Activated CD8-positive, alpha-beta memory T cell treated with anti-CD3 and anti-CD28 coated beads, Interleukin-2, amount 10 ng/mL, durations not matched to agents 7 days and 5 days (primary cell): ENCODE data around the gene SERINC3. TPM values are rescaled to one million over a fixed set of nuclear protein-coding genes. Genes with fewer than 3 reads are reported as not detected.
A peak's percentile ranks its signal among the peaks of the same experiment; 100 is the strongest.

Source experiments
- ATAC-seq: fragments of 150-1000 bp; cut with Tn5 transposase; one replicate; pipeline ENCODE4 v1.10.0; 2021; ENCODE audit warnings: moderate library complexity
- CTCF ChIA-PET: fragments of 350-600 bp; sonication (Branson Sonifier 250); formaldehyde crosslinking; loops from one replicate; lab custom pipeline; 2021; ENCODE audit warnings: antibody characterized with exemption; lab: Charles Lee
- DNase-seq: peaks from one replicate; pipeline ENCODE4 v3.0.0-alpha.2; 2020
- H3K27ac Mint-ChIP-seq: one replicate; pipeline ENCODE4 v1.8.0; 2021; ENCODE audit warnings: mild to moderate bottlenecking, mixed read lengths
- H3K27me3 Mint-ChIP-seq: one replicate; pipeline ENCODE4 v1.8.0; 2021; ENCODE audit warnings: mixed read lengths
- H3K36me3 Mint-ChIP-seq: one replicate; pipeline ENCODE4 v1.8.0; 2021; ENCODE audit warnings: mild to moderate bottlenecking, mixed read lengths
- H3K4me1 Mint-ChIP-seq: one replicate; pipeline ENCODE4 v1.8.0; 2021; ENCODE audit warnings: mixed read lengths
- H3K4me3 Mint-ChIP-seq: one replicate; pipeline ENCODE4 v1.8.0; 2021; ENCODE audit warnings: mild to moderate bottlenecking, moderate library complexity, mixed read lengths
- H3K9me3 Mint-ChIP-seq: one replicate; pipeline ENCODE4 v1.8.0; 2022; ENCODE audit warnings: low read depth, mixed read lengths
- total RNA-seq, 2 experiments: library from RNA; stranded (reverse); gene quantifications; one replicate each; pipeline ENCODE4 v1.2.3, GENCODE V29; 2021

SERINC3 gene
- total RNA-seq, 2 experiments from 2014 or later = 50.1 to 64.6 TPM

DNA sequence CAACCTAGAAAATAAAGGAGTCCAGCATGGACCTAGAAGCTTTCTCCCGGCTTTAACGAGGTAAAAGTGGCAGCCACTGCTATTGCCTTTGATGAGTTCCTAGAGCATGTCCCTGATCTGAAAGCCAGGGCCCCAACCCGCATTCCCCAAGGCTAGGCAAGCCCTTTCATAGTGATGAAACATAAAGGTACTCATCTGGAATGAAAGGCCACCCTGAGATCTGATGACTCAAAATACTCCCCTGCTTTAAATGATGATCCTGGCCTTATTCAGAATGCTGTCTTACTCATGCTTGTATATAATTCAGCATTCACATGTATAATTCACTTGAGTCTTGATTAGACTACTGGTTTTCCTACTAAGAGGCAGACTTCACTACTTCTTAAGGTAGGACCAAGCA lies 24.9 kb downstream of the SERINC3 start:
- CTCF ChIA-PET = no interaction called here
- DNase-seq = no peak
- Mint-ChIP-seq H3K36me3 (peaks cover 60% of the 10 kb centered on the region), H3K27ac (no peak overlapping the region), H3K4me1 (peaks cover 30% of the 10 kb centered on the region), H3K4me3 (no peak overlapping the region), H3K27me3 (no peaks in the 10 kb centered on the region), H3K9me3 (no peaks in the 10 kb centered on the region)
- no peak for ATAC-seq

- Mint-ChIP-seq H3K36me3 (peaks cover 60% of the 10 kb centered on the region), H3K4me3 (no peak overlapping the region), H3K9me3 (no peaks in the 10 kb centered on the region), H3K4me1 (peaks cover 40% of the 10 kb centered on the region), H3K27me3 (no peaks in the 10 kb centered on the region), H3K27ac (peak overlapping the region; percentile 53)
- ATAC-seq (peak; percentile 63), DNase-seq (no peak)
- CTCF ChIA-PET = no interaction called here
Measured at GRCh38 chr20:44495802-44496481, 25.9 kb downstream of the SERINC3 start.

DNA sequence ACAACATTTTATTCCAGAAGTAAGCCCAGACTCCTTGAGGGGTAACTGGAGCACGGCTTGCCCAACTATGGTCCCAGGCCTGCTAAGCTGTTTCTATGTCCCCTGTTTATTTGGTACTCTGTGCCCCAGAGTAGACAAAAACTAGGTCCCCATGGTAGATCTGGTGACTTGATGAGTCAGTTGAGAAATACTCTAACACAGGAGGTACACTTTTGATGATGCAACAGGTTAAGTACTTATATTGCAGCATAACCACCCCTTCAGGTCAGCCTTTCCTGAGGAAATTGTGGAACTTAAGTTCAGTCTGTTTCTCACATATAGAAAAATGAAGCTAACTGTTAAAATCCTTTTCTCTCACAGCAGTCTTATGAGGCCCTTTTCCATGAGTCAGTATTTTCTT lies 26.6 kb downstream of the SERINC3 start:
- ATAC-seq = no peak
- no peak overlapping the region for H3K4me3 Mint-ChIP-seq
- H3K36me3 Mint-ChIP-seq = peaks cover 60% of the 10 kb centered on the region
- H3K27ac Mint-ChIP-seq = peak overlapping the region; percentile 53
- no peak for DNase-seq
- peaks cover 44% of the 10 kb centered on the region for H3K4me1 Mint-ChIP-seq
- CTCF ChIA-PET = no interaction called here
- no peaks in the 10 kb centered on the region for H3K27me3 Mint-ChIP-seq
- H3K9me3 Mint-ChIP-seq = no peaks in the 10 kb centered on the region

GRCh38 chr20:44494681-44495080 lies 27.2 kb downstream of the SERINC3 start:
- DNase-seq = no peak
- CTCF ChIA-PET = no interaction called here
- ATAC-seq = no peak
- Mint-ChIP-seq H3K36me3 (peaks cover 65% of the 10 kb centered on the region), H3K4me3 (no peak overlapping the region), H3K27me3 (no peaks in the 10 kb centered on the region), H3K9me3 (no peaks in the 10 kb centered on the region), H3K4me1 (peaks cover 46% of the 10 kb centered on the region), H3K27ac (peak overlapping the region; percentile 53)

DNA sequence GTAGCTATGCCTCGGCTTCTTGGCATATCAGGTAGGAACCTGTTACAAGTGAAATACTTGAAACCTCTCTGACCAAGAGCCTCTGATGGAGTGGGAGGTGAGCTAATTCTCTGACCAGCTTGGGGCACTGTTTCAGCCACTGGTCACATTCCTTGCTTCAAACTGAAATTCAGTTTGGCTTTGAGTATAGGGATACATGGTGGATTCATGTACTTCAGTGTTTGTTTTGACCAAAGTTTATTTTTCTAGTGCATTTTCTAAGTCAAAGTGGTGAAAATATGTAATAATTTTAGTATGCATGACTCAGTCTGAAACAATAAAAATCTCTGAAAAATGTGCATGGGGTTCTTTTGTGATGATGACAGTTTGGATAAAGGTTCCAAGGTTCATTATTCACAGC lies 27.6 kb downstream of the SERINC3 start:
- Mint-ChIP-seq H3K36me3 (peaks cover 69% of the 10 kb centered on the region), H3K9me3 (no peaks in the 10 kb centered on the region), H3K4me1 (peaks cover 46% of the 10 kb centered on the region), H3K27me3 (no peaks in the 10 kb centered on the region), H3K27ac (peak overlapping the region; percentile 53), H3K4me3 (no peak overlapping the region)
- CTCF ChIA-PET = no interaction called here
- no peak for DNase-seq
- ATAC-seq = no peak

GRCh38 chr20:44491635-44492395 lies 30.1 kb downstream of the SERINC3 start:
- no peak for DNase-seq
- Mint-ChIP-seq H3K27ac (peak overlapping the region; percentile 76), H3K9me3 (no peaks in the 10 kb centered on the region), H3K36me3 (peaks cover 58% of the 10 kb centered on the region), H3K4me1 (peaks cover 41% of the 10 kb centered on the region), H3K27me3 (no peaks in the 10 kb centered on the region), H3K4me3 (no peak overlapping the region)
- CTCF ChIA-PET = no interaction called here
- ATAC-seq = peak; percentile 35

DNA sequence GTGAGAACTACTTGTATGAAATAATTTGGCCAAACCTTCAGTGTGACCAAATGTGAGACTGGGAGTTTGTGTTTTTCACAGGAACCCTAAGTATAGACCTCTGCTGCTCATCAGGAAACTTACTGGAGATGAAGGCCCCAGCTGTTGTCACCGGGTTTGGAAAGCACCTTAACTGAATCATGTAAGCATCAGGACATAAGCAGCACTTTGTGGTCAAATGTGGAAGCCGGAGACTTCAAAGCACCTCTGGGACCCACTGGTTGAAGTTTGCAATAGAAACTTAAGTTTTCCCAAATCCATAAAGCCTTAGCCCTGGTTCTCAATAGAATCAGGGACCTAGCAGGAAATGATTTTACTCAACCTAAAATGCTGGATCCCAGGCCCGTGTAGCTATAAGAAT lies 31.9 kb downstream of the SERINC3 start:
- DNase-seq (no peak), ATAC-seq (no peak)
- H3K27ac Mint-ChIP-seq = no peak overlapping the region
- no peak overlapping the region for H3K4me3 Mint-ChIP-seq
- no peaks in the 10 kb centered on the region for H3K9me3 Mint-ChIP-seq
- peaks cover 50% of the 10 kb centered on the region for H3K36me3 Mint-ChIP-seq
- CTCF ChIA-PET = no interaction called here
- H3K4me1 Mint-ChIP-seq = peaks cover 31% of the 10 kb centered on the region
- H3K27me3 Mint-ChIP-seq = no peaks in the 10 kb centered on the region

GRCh38 chr20:44489223-44489622 lies 32.6 kb downstream of the SERINC3 start:
- no peak for ATAC-seq
- CTCF ChIA-PET = no interaction called here
- Mint-ChIP-seq H3K36me3 (peaks cover 50% of the 10 kb centered on the region), H3K9me3 (no peaks in the 10 kb centered on the region), H3K27me3 (no peaks in the 10 kb centered on the region), H3K27ac (no peak overlapping the region), H3K4me1 (peaks cover 27% of the 10 kb centered on the region), H3K4me3 (no peak overlapping the region)
- no peak for DNase-seq

GRCh38 chr20:44488551-44488950 lies 33.3 kb downstream of the SERINC3 start:
- H3K27ac Mint-ChIP-seq = no peak overlapping the region
- DNase-seq (no peak), ATAC-seq (no peak)
- no peaks in the 10 kb centered on the region for H3K27me3 Mint-ChIP-seq
- no peaks in the 10 kb centered on the region for H3K9me3 Mint-ChIP-seq
- CTCF ChIA-PET = no interaction called here
- H3K36me3 Mint-ChIP-seq = peaks cover 45% of the 10 kb centered on the region
- H3K4me1 Mint-ChIP-seq = peaks cover 27% of the 10 kb centered on the region
- H3K4me3 Mint-ChIP-seq = no peak overlapping the region

GRCh38 chr20:44485830-44486198 lies 36.1 kb downstream of the SERINC3 start:
- Mint-ChIP-seq H3K4me3 (no peak overlapping the region), H3K27me3 (no peaks in the 10 kb centered on the region), H3K27ac (no peak overlapping the region), H3K36me3 (peaks cover 38% of the 10 kb centered on the region), H3K4me1 (peaks cover 8% of the 10 kb centered on the region), H3K9me3 (no peaks in the 10 kb centered on the region)
- DNase-seq (no peak), ATAC-seq (no peak)
- CTCF ChIA-PET = no interaction called here

- CTCF ChIA-PET = no interaction called here
- no peaks in the 10 kb centered on the region for H3K9me3 Mint-ChIP-seq
- no peak overlapping the region for H3K4me3 Mint-ChIP-seq
- no peaks in the 10 kb centered on the region for H3K27me3 Mint-ChIP-seq
- H3K4me1 Mint-ChIP-seq = peaks cover 4% of the 10 kb centered on the region
- H3K36me3 Mint-ChIP-seq = peaks cover 35% of the 10 kb centered on the region
- DNase-seq (no peak), ATAC-seq (no peak)
- H3K27ac Mint-ChIP-seq = no peak overlapping the region
Measured at GRCh38 chr20:44485078-44485829, 36.6 kb downstream of the SERINC3 start.

GRCh38 chr20:44483112-44483511 lies 38.8 kb downstream of the SERINC3 start:
- CTCF ChIA-PET = no interaction called here
- H3K4me3 Mint-ChIP-seq = no peak overlapping the region
- no peaks in the 10 kb centered on the region for H3K9me3 Mint-ChIP-seq

DNA sequence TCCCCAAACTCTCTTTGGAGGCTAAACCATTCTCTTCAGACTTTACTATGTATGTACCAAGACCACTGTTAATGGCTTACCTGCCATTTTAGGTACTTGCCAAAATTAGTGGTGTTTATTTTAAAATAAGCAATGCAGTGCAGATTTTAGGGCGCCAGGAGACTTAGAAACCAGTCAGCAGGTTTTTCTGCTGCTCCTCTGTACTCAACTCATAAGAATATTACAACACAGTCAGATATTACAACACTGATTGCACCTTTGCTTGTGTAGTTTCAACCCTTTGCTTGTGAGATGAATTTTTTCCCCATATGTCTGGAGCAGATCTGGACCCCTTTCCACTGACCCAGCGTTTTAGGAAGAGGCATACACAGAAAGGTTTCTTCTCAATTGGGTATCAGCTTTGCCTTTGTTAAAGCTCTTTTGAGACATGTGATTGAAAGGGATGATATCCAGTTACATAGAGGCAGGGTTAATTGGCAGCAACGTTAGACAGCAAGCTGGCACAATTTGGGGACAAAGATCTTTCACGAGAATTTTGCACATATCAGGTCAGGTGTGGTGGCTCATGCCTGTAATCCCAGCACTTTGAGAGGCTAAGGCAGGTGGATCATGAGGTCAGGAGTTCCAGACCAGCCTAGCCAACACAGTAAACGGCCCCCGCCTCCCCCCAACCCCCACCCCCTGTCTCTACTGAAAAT lies 40.0 kb downstream of the SERINC3 start:
- no peak for DNase-seq
- Mint-ChIP-seq H3K27me3 (no peaks in the 10 kb centered on the region), H3K9me3 (no peaks in the 10 kb centered on the region), H3K27ac (no peak overlapping the region), H3K4me3 (no peak overlapping the region), H3K36me3 (peaks cover 20% of the 10 kb centered on the region), H3K4me1 (peaks cover 7% of the 10 kb centered on the region)
- ATAC-seq = no peak
- CTCF ChIA-PET = no interaction called here

More at GRCh38 chr20:44483112-44483511, 38.8 kb downstream of the SERINC3 start:
- ATAC-seq (no peak), DNase-seq (no peak)
- Mint-ChIP-seq H3K27me3 (no peaks in the 10 kb centered on the region), H3K27ac (no peak overlapping the region), H3K4me1 (peaks cover 2% of the 10 kb centered on the region), H3K36me3 (peaks cover 20% of the 10 kb centered on the region)
